Measurements from ENCODE around the gene GPR37.

- TF ChIP-seq, protein P1, sequence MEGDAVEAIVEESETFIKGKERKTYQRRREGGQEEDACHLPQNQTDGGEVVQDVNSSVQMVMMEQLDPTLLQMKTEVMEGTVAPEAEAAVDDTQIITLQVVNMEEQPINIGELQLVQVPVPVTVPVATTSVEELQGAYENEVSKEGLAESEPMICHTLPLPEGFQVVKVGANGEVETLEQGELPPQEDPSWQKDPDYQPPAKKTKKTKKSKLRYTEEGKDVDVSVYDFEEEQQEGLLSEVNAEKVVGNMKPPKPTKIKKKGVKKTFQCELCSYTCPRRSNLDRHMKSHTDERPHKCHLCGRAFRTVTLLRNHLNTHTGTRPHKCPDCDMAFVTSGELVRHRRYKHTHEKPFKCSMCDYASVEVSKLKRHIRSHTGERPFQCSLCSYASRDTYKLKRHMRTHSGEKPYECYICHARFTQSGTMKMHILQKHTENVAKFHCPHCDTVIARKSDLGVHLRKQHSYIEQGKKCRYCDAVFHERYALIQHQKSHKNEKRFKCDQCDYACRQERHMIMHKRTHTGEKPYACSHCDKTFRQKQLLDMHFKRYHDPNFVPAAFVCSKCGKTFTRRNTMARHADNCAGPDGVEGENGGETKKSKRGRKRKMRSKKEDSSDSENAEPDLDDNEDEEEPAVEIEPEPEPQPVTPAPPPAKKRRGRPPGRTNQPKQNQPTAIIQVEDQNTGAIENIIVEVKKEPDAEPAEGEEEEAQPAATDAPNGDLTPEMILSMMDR (conservative IDR thresholded peaks at IDR 0.05; ENCODE audit: low read depth, low read length), result no peak
- TF ChIP-seq EZH2 (IDR thresholded peaks at IDR 0.05; ENCODE audit: low read length, unreplicated experiment), result no peak
Measured at GRCh38 chr7:124777268-124777667, 11.7 kb upstream of the GPR37 start.
